AG10803 (cell line): ENCODE results near the gene YKT6.
"Not testable (repeated sequence)": the region's sequence is repeated elsewhere in the genome, so short reads cannot be mapped to it uniquely, and the experiment has no call there.

ENCODE experiments used
- DNase-seq: peaks from one replicate; pipeline ENCODE4 v3.0.0; 2010; ENCODE audit warnings: low read depth
- H3K4me3 ChIP-seq: 2 replicates; pipeline ENCODE4 v1.5.1; 2011; ENCODE audit warnings: mild to moderate bottlenecking, low read length, control low read depth
- CTCF ChIP-seq: conservative IDR thresholded peaks from 2 replicates; pipeline ENCODE4 v1.5.1; 2011; ENCODE audit warnings: mild to moderate bottlenecking, low read length, control low read depth, inconsistent platforms

YKT6 gene

GRCh38 chr7:44173911-44174693 lies 26.7 kb upstream of the YKT6 start:
- TF ChIP-seq CTCF = no peak
- no peak overlapping the region for H3K4me3 ChIP-seq
- DNase-seq = no peak

GRCh38 chr7:44174694-44174948 lies 26.2 kb upstream of the YKT6 start:
- not testable (repeated sequence) for H3K4me3 ChIP-seq, DNase-seq

GRCh38 chr7:44175730-44176129 lies 25.0 kb upstream of the YKT6 start:
- TF ChIP-seq CTCF = no peak
- H3K4me3 ChIP-seq = no peak overlapping the region
- DNase-seq = no peak

- no peak for DNase-seq
- H3K4me3 ChIP-seq = no peak overlapping the region
- no peak for TF ChIP-seq CTCF
Observed at GRCh38 chr7:44176486-44176885, 24.3 kb upstream of the YKT6 start.

GRCh38 chr7:44177570-44178131 lies 23.1 kb upstream of the YKT6 start:
- no peak for TF ChIP-seq CTCF
- no peak overlapping the region for H3K4me3 ChIP-seq
- no peak for DNase-seq

GRCh38 chr7:44180631-44181030 lies 20.1 kb upstream of the YKT6 start:
- no peak for DNase-seq
- no peak overlapping the region for H3K4me3 ChIP-seq

GRCh38 chr7:44182827-44183226 lies 18.0 kb upstream of the YKT6 start:
- no peak for TF ChIP-seq CTCF
- no peak overlapping the region for H3K4me3 ChIP-seq

More at GRCh38 chr7:44180631-44181030, 20.1 kb upstream of the YKT6 start:
- TF ChIP-seq CTCF = no peak

More at GRCh38 chr7:44182827-44183226, 18.0 kb upstream of the YKT6 start:
- DNase-seq = no peak
